GM18511 (cell line): ENCODE results near the gene GPR75.

Source experiments
- ATAC-seq: cut with Tn5 transposase; IDR thresholded peaks from one replicate; pipeline ENCODE4 v1.9.1; 2021; ENCODE audit warnings: mild to moderate bottlenecking, moderate library complexity; ENCODE audit not compliant: unreplicated experiment

Gene GPR75

GRCh38 chr2:53859206-53860181 is at the start of gene GPR75:
GPR75 (minus strand) TSS chr2:53859967; CDS start chr2:53854756, 5,211 bp downstream.
- no peak for ATAC-seq

DNA sequence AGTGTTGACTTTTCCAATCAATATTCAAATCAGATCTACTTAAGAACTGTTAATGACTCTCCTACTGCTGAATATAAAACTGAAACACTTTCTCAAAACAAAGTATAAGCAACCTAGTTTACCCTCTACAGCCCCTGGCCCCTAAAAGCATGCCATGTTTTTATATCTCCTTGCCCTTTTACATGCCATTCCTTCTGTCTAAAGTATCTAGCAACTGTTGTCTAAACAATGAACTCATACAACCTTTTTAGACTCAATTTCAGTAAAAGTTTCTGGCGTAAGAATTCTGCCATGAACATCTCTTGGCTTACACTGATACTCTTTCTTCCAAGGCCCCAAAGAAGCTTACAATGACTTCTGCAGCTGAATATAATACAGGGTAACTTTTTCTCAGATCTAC is 47.8 kb upstream of the GPR75 start:
- no peak for ATAC-seq

DNA sequence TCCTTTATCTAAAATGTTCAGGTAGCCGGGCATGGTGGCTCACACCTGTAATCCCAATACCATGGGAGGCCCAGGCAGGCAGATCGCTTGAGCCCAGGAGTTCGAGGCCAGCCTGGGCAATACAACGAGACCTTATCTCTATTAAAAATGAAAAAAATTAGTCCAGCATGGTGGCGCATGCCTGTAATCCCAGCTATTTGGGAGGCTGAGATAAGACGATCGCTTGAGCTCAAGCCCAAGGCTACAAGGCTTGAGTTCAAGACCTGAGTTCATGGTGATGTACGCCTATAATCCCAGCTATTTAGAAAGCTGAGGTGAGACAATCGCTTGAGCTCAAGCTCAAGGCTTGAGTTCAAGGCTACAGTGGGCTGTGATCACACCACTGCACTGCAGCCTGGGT is 45.6 kb upstream of the GPR75 start:
- ATAC-seq, result no peak

DNA sequence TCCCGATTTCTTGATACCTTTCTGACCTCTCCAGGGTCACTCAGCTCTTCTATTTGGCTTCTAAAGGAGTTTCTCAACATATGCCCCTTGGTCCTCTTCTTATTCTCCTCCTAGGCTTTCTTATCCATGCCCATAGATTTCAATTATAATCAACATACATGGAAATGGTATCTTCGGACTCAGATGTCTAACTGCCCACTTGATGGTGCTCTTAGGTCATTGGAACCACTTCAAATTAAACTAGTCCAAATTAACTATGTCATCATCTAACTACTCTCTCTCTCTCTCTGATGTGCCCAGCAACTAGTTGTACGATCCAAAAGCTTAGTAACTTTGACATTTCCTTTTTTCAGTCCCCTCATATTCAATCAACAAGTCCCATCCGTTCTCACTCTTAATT is 43.2 kb upstream of the GPR75 start:
- no peak for ATAC-seq

DNA sequence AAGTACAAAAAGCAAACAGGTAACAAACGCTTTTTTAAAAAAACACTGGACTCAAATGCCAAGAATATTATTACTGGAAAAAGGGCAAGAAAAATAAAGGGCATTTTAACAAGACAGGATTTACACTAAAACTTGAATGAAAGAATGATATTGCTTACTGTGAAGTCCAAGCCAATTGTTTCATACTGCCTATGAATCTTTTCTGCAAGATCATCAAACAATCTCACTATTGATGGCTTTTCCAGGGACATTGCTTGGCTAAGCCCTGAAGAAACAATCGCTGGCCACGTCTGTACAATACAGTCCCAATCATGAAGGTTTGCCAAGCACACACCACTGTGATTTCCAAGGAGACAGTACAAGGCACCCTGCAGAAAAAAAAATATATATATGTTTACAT is 41.4 kb upstream of the GPR75 start:
- ATAC-seq, result no peak

- no peak for ATAC-seq
Observed at GRCh38 chr2:53896864-53897263, 37.1 kb upstream of the GPR75 start.

DNA sequence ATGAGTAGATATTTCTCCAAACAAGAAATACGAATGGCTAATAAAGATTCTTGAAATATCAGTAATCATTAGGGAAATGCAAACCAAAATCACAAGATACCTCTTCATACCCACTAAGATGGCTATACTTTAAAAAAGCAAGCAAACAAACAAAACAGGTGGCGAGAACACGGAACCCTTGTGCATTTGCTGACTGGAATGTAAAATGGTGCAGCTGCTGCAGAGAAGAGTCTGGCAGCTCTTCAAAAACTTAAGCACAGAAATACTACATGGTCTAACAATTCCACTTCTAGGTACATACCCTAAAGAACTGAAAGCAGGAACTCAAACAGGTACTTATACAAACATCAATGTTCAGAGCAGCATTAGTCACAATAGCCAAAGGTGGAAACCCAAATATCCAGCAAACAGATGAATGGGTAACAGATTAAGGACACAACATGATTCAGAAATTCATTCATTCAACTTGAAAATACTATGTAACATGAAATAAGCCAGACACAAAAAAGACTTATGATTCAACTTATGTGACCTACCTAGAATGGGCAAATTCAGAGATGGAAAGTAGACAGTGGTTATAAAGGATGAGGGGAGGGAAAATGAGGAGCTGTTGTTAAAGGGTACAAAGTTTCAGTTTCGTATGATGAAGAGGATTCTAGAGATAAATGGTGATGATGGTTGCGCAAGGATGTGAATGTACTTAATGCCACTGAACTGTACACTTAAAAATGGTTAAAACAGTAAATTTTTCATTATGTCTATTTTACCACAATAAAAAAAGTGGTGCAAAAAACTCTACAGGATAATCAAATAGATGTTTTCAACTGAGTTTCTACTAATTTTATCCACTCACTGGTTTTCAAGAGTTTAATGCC is 26.9 kb upstream of the GPR75 start:
- ATAC-seq, result no peak

GRCh38 chr2:53884883-53885282 is 25.1 kb upstream of the GPR75 start:
- no peak for ATAC-seq

GRCh38 chr2:53881986-53882385 is 22.2 kb upstream of the GPR75 start:
- ATAC-seq, result no peak

DNA sequence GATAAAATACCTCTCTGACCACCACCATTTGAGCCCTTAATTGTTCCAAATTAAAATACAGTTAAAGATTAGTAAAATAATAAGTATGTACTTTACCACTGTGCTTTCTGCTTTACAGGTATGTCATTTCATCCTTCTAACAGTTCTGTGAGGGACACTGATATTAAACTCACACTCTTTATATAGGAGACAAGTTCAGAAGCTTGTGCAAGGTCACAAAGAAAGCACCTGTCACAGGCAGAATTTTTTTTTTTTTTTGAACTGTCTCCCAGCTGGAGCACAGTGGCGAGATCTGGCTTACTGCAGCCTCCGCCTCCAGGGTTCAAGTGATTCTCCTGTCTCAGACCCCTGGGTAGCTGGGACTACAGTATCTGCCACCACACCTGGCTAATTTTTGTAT is 21.6 kb upstream of the GPR75 start:
- no peak for ATAC-seq

- ATAC-seq, result no peak
Observed at GRCh38 chr2:53880756-53881155, 21.0 kb upstream of the GPR75 start.

DNA sequence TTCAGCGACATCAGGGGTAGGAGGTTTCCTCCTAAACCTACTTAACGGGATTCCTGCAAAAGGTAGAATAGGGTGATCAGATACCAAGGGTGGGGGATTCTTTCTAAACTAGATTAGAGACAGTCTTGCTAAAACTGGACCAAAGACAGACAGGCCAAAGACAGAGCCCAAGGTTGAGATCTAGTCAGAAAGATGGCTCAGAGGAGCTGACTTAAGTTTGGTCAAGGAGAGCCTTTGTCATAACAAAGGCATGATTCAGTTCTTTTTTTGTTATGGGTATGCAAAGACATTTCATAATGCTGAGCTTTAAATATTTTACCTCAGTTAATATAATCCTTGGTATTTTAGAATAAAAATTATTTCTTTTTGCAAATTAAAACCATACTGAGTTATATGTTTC is 17.8 kb upstream of the GPR75 start:
- no peak for ATAC-seq

DNA sequence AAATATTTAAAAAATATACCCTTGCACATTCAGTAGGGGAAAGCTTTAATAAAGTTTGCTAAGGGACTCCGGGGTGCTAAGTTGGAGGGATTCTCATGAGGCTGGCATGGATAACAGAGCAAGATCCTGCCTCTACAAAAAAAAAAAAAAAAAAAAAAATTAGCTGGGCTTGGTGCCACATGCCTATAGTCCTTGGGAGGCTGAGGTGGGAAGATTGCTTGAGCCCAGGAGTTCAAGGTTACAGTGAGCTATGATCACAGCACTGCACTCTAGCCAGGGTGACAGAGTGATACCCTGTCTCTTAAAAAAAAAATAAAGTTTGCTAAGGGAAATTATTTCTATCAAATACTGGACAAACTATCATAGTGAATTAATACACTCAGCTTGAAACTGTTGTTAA is 17.3 kb upstream of the GPR75 start:
- no peak for ATAC-seq

- ATAC-seq, result no peak
Observed at GRCh38 chr2:53874401-53874950, 14.7 kb upstream of the GPR75 start.

DNA sequence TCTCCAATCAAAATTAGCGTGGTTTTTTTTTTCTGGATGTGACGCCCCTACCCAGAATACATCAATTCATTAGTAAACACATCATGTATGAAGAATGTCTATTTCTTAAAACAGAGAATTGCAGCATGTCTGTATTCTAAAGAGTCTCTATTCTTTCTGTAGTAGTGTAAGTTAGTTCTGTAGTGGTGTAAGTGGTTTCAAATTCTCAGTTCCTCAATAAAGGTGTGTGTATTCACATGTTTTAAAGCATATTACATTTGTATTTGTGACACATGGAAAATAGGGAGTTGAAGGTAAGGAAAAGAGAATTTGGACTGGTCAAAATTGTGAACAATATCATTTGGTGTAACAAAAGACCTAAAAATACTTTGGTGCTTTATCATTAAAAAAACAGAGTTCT is 8.0 kb upstream of the GPR75 start:
- ATAC-seq, result no peak

DNA sequence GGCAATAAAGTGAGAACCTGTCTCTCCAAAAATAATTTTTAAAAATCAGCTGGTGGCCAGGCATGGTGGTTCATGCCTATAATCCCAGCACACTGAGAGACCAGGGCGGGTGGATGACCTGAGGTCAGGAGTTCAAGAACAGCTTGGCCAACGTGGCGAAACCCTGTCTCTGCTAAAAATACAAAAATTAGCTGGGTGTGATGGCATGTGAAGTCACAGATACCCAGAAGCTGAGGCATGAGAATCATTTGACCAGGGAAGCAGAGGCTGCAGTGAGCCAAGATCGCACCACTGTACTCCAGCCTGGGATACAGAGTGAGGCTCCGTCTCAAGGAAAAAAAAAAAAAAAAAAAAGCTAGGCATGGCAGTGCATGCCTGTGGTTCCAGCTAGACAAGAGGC is 7.4 kb upstream of the GPR75 start:
- no peak for ATAC-seq

GRCh38 chr2:53865962-53866361 is 6.2 kb upstream of the GPR75 start:
- ATAC-seq, result no peak

GRCh38 chr2:53865264-53865663 is 5.5 kb upstream of the GPR75 start:
- no peak for ATAC-seq

DNA sequence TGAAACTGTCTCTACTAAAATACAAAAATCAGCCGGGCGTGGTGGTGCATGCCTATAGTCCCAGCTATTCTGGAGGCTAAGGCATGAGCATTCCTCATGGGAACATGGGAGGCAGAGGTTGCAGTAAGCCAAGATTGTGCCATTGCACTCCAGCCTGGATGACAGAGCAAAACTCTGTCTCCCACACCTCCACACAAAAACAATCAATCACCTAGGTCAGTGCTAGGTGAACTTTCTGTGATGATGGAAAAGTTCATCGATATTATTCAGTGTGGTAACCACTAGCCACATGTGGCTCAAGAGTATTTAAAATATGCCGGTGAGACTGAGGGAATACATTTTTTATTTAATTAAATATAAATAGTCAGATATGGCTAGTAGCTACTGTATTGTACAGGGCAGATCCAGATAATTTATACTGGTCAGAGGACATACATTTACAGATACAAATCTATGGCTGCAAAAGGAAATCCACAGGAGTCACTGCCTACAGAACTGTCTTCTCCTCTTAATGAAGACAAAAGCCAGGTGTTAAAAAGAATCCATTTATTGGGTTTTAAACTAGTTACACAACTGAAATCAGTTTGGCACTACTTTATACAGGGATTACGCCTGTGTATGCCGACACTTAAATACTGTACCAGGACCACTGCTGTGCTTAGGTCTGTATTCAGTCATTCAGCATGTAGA is 3.9 kb upstream of the GPR75 start:
- no peak for ATAC-seq

GRCh38 chr2:53861824-53862223 is 2.1 kb upstream of the GPR75 start:
- ATAC-seq, result no peak

DNA sequence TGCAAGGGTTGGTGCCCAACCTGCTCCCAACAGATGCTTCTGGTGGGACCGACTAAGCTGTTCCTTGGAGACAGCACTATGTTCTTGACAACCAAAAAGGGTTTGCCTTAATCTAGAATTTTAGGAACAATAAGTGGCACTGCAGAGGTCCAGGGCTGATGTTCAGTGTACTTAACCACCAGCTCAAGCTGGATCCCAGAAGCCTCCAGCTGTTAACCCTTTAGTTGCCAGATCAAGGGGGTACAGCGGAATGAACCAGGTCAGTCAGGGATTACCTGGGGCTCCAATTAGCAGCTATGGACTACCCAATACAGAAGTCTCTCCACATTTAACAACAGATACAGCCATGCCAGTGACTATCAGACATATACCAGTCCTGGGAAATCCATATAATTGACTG is 3.5 kb downstream of the GPR75 start:
- ATAC-seq, result no peak
